Nephron progenitor cell (in vitro differentiated cells): ENCODE results near the gene LACRT.

ENCODE experiments used
- DNase-seq: peaks from one replicate; pipeline ENCODE4 v3.0.0; 2021
- H3K27ac Mint-ChIP-seq: 2 replicates; pipeline ENCODE4 v1.8.0; 2021; ENCODE audit warnings: mild to moderate bottlenecking, moderate library complexity, mixed read lengths
- H3K27me3 Mint-ChIP-seq: 2 replicates; pipeline ENCODE4 v1.8.0; 2021; ENCODE audit warnings: mild to moderate bottlenecking, low read depth, mixed read lengths; ENCODE audit not compliant: poor library complexity
- H3K36me3 Mint-ChIP-seq: 2 replicates; pipeline ENCODE4 v1.8.0; 2021; ENCODE audit warnings: low read depth, mixed read lengths
- H3K4me1 Mint-ChIP-seq: 2 replicates; pipeline ENCODE4 v1.8.0; 2021; ENCODE audit warnings: mixed read lengths
- H3K4me3 Mint-ChIP-seq: 2 replicates; pipeline ENCODE4 v1.8.0; 2021; ENCODE audit warnings: mild to moderate bottlenecking, moderate library complexity, mixed read lengths
- H3K9me3 Mint-ChIP-seq: 2 replicates; pipeline ENCODE4 v1.8.0; 2021; ENCODE audit warnings: mild to moderate bottlenecking, moderate library complexity, mixed read lengths
- CTCF ChIP-seq: fragments of 200-600 bp; sonication (generic); IDR thresholded peaks from 2 replicates; pipeline ENCODE4 v1.5.0; 2021; ENCODE audit warnings: antibody characterized with exemption

The LACRT gene

GRCh38 chr12:54631988-54632728 lies 2.5 kb downstream of the LACRT start:
- no peak overlapping the region for H3K4me3 Mint-ChIP-seq
- peaks cover 19% of the 10 kb centered on the region for H3K9me3 Mint-ChIP-seq
- H3K27ac Mint-ChIP-seq = no peak overlapping the region
- DNase-seq = no peak
- no peaks in the 10 kb centered on the region for H3K36me3 Mint-ChIP-seq
- H3K4me1 Mint-ChIP-seq = no peaks in the 10 kb centered on the region
- no peak for TF ChIP-seq CTCF
- peaks cover 49% of the 10 kb centered on the region for H3K27me3 Mint-ChIP-seq

- no peaks in the 10 kb centered on the region for H3K4me1 Mint-ChIP-seq
- H3K4me3 Mint-ChIP-seq = no peak overlapping the region
- H3K9me3 Mint-ChIP-seq = peaks cover 25% of the 10 kb centered on the region
- DNase-seq = no peak
- no peak for TF ChIP-seq CTCF
- peaks cover 53% of the 10 kb centered on the region for H3K27me3 Mint-ChIP-seq
- H3K27ac Mint-ChIP-seq = no peak overlapping the region
- no peaks in the 10 kb centered on the region for H3K36me3 Mint-ChIP-seq
Measured at GRCh38 chr12:54631551-54631950, 3.1 kb downstream of the LACRT start.

GRCh38 chr12:54629925-54630324 lies 4.8 kb downstream of the LACRT start:
- Mint-ChIP-seq H3K36me3 (no peaks in the 10 kb centered on the region), H3K27me3 (peaks cover 50% of the 10 kb centered on the region), H3K4me1 (no peaks in the 10 kb centered on the region), H3K27ac (no peak overlapping the region), H3K9me3 (peaks cover 29% of the 10 kb centered on the region), H3K4me3 (no peak overlapping the region)
- TF ChIP-seq CTCF = no peak
- no peak for DNase-seq

GRCh38 chr12:54628186-54628846 lies 6.4 kb downstream of the LACRT start:
- peaks cover 5% of the 10 kb centered on the region for H3K4me1 Mint-ChIP-seq
- H3K27me3 Mint-ChIP-seq = peaks cover 45% of the 10 kb centered on the region
- H3K4me3 Mint-ChIP-seq = no peak overlapping the region
- H3K36me3 Mint-ChIP-seq = no peaks in the 10 kb centered on the region
- no peak for DNase-seq
- H3K27ac Mint-ChIP-seq = no peak overlapping the region
- TF ChIP-seq CTCF = no peak
- peaks cover 29% of the 10 kb centered on the region for H3K9me3 Mint-ChIP-seq

GRCh38 chr12:54627304-54627703 lies 7.4 kb downstream of the LACRT start:
- Mint-ChIP-seq H3K27ac (no peak overlapping the region), H3K4me3 (no peak overlapping the region), H3K9me3 (peaks cover 29% of the 10 kb centered on the region), H3K27me3 (peaks cover 39% of the 10 kb centered on the region), H3K36me3 (no peaks in the 10 kb centered on the region), H3K4me1 (peaks cover 5% of the 10 kb centered on the region)
- DNase-seq = no peak
- TF ChIP-seq CTCF = no peak

GRCh38 chr12:54625598-54625997 lies 9.1 kb downstream of the LACRT start:
- Mint-ChIP-seq H3K4me1 (peaks cover 5% of the 10 kb centered on the region), H3K36me3 (no peaks in the 10 kb centered on the region), H3K9me3 (peaks cover 29% of the 10 kb centered on the region), H3K27me3 (peaks cover 41% of the 10 kb centered on the region), H3K27ac (no peak overlapping the region), H3K4me3 (no peak overlapping the region)
- TF ChIP-seq CTCF = no peak
- DNase-seq = no peak
